Retinal pigment epithelial cell (primary cell): ENCODE measurements around the gene DPAGT1.
A peak's percentile ranks its signal among the peaks of the same experiment; 100 is the strongest.

Source experiments
- DNase-seq: peaks from one replicate; pipeline ENCODE4 v3.0.0-alpha.2; 2010; ENCODE audit warnings: low read depth
- H3K4me3 ChIP-seq: 2 replicates; pipeline ENCODE4 v1.5.1; 2011; ENCODE audit warnings: mild to moderate bottlenecking, low read length, control low read depth, moderate library complexity
- CTCF ChIP-seq: conservative IDR thresholded peaks from 2 replicates; pipeline ENCODE4 v1.5.1; 2011; ENCODE audit warnings: low read depth, low read length, control low read depth, inconsistent platforms

The DPAGT1 gene

GRCh38 chr11:119110439-119110838, 8.8 kb upstream of the DPAGT1 start:
- no peak for TF ChIP-seq CTCF
- no peak overlapping the region for H3K4me3 ChIP-seq
- DNase-seq: no peak

GRCh38 chr11:119109843-119110242, 8.2 kb upstream of the DPAGT1 start:
- no peak for TF ChIP-seq CTCF
- no peak for DNase-seq
- no peak overlapping the region for H3K4me3 ChIP-seq

DNA sequence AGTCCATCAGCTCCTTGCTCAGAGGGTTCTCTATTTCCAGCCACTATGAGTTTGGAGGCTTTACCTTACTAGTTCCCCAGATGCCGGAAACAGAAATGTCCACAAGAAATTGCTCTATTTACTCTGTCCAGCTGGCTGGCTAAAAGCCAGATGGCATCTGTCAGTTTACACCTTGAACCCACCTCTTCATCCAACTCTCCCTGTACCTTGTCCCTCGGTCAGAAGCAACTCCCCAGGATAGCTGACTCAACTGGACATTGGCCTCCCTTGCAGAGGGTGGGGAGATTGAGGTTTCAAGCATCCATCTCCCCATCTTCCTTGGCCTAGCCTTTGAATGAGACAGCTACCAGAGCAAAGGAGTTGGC, 7.2 kb upstream of the DPAGT1 start:
- H3K4me3 ChIP-seq: peak overlapping the region; percentile 77
- no peak for DNase-seq
- TF ChIP-seq CTCF: no peak

GRCh38 chr11:119108146-119108856, 6.6 kb upstream of the DPAGT1 start:
- no peak for TF ChIP-seq CTCF
- DNase-seq: no peak
- peak overlapping the region; percentile 77 for H3K4me3 ChIP-seq

GRCh38 chr11:119107538-119108145, 6.0 kb upstream of the DPAGT1 start:
- no peak for TF ChIP-seq CTCF
- H3K4me3 ChIP-seq: peak overlapping the region; percentile 77
- DNase-seq: no peak

GRCh38 chr11:119106564-119107537, 5.2 kb upstream of the DPAGT1 start, which contains the start of gene C2CD2L:
TSS of gene C2CD2L (plus strand) at chr11:119107344. CDS start at chr11:119107742, 398 bp downstream.
- peak within 1 kb of the TSS; percentile 77 for H3K4me3 ChIP-seq
- TF ChIP-seq CTCF: no peak
- DNase-seq: no peak
